Measurements from ENCODE around the gene NSMF.
"Not testable (repeated sequence)": the region's sequence is repeated elsewhere in the genome, so short reads cannot be mapped to it uniquely, and the experiment has no call there.

The NSMF gene

GRCh38 chr9:137477778-137478612, 18.9 kb upstream of the NSMF start:
- DNase-seq (ENCODE audit: low spot score), result no peak

- no peak for DNase-seq (ENCODE audit: low spot score)
These were observed 17.7 kb upstream of the NSMF start for GRCh38 chr9:137476856-137477255.

GRCh38 chr9:137475666-137476065, 16.5 kb upstream of the NSMF start:
- DNase-seq (ENCODE audit: low spot score), result no peak

- no peak for DNase-seq (ENCODE audit: low spot score)
These were observed 15.1 kb upstream of the NSMF start for GRCh38 chr9:137474271-137474670.

GRCh38 chr9:137470785-137471184, 11.7 kb upstream of the NSMF start:
- no peak for DNase-seq (ENCODE audit: low spot score)

GRCh38 chr9:137467896-137468295, 8.8 kb upstream of the NSMF start:
- DNase-seq (ENCODE audit: low spot score), result no peak

- DNase-seq (ENCODE audit: low spot score), result no peak
These were observed 8.0 kb upstream of the NSMF start for GRCh38 chr9:137467161-137467581.

- DNase-seq (ENCODE audit: low spot score), result not testable (repeated sequence)
These were observed 7.4 kb upstream of the NSMF start for GRCh38 chr9:137466389-137467085.

- no peak for DNase-seq (ENCODE audit: low spot score)
These were observed 6.7 kb upstream of the NSMF start for GRCh38 chr9:137465720-137466388.

- no peak for DNase-seq (ENCODE audit: low spot score)
These were observed 6.0 kb upstream of the NSMF start for GRCh38 chr9:137465000-137465719.

- DNase-seq (ENCODE audit: low spot score), result no peak
These were observed 5.3 kb upstream of the NSMF start for GRCh38 chr9:137464291-137464999.

- DNase-seq (ENCODE audit: low spot score), result no peak
These were observed 4.8 kb upstream of the NSMF start for GRCh38 chr9:137463931-137464290.

GRCh38 chr9:137462986-137463930, 4.1 kb upstream of the NSMF start:
- no peak for DNase-seq (ENCODE audit: low spot score)

- DNase-seq (ENCODE audit: low spot score), result no peak
These were observed 3.4 kb upstream of the NSMF start for GRCh38 chr9:137462396-137462985.

- DNase-seq (ENCODE audit: low spot score), result peak; percentile 61
These were observed 2.7 kb upstream of the NSMF start for GRCh38 chr9:137461663-137462395.

- DNase-seq (ENCODE audit: low spot score), result no peak
These were observed 2.2 kb upstream of the NSMF start for GRCh38 chr9:137461316-137461662.

GRCh38 chr9:137460363-137461315, 1.5 kb upstream of the NSMF start:
- DNase-seq (ENCODE audit: low spot score), result no peak

GRCh38 chr9:137459601-137460362, 648 bp upstream of the NSMF start:
- no peak for DNase-seq (ENCODE audit: low spot score)
